B cell (primary cell): ENCODE results near the gene SUPT5H. TPM values are rescaled to one million over a fixed set of nuclear protein-coding genes. Genes with fewer than 3 reads are reported as not detected.
"Not testable (repeated sequence)": the region's sequence is repeated elsewhere in the genome, so short reads cannot be mapped to it uniquely, and the experiment has no call there.

ENCODE experiments used
- ATAC-seq: fragments of 200-7000 bp; cut with Tn5 transposase; one replicate; pipeline ENCODE4 v1.10.0; 2021; ENCODE audit warnings: low read depth, mild to moderate bottlenecking, moderate number of reproducible peaks, moderate library complexity
- CTCF ChIA-PET: fragments of 350-600 bp; sonication (Branson Sonifier 250); formaldehyde crosslinking; loops from one replicate; lab custom pipeline; 2021; ENCODE audit warnings: antibody characterized with exemption, inconsistent platforms; lab: Charles Lee
- POLR2A ChIA-PET: fragments of 350-600 bp; sonication (Branson Sonifier 250); formaldehyde crosslinking; loops from one replicate; lab custom pipeline; 2021; ENCODE audit warnings: antibody characterized with exemption; lab: Charles Lee
- DNase-seq: peaks from one replicate; pipeline ENCODE4 v3.0.0; 2013
- H2AFZ ChIP-seq: 2 replicates; pipeline ENCODE4 v1.6.1; 2012; ENCODE audit warnings: mild to moderate bottlenecking, low read depth, low read length; ENCODE audit not compliant: insufficient read depth, poor library complexity, severe bottlenecking
- H3K27ac ChIP-seq, 2 donors: 1 replicate in 1 of 2; 2 replicates in 1 of 2; pipeline ENCODE4 v1.5.1; 2012 to 2013; ENCODE audit warnings: low read length in 2 of 2, mild to moderate bottlenecking in 2 of 2, moderate library complexity in 1 of 2
- H3K27me3 ChIP-seq, 4 experiments: fragments of 200-600 bp in 1 of 4; sonication (generic) in 1 of 4; replicated peaks in 1 of 4; 1 replicate in 2 of 4; 2 replicates in 2 of 4; pipeline versions ENCODE4 v1.6.1 to v1.7.0; 2013 to 2016; ENCODE audit warnings: low read length in 3 of 4, mild to moderate bottlenecking in 2 of 4, mixed read lengths in 1 of 4, moderate library complexity in 1 of 4; ENCODE audit not compliant: insufficient read depth in 4 of 4, control insufficient read depth in 3 of 4; ENCODE audit errors: control extremely low read depth in 1 of 4
- H3K36me3 ChIP-seq, 2 experiments: replicated peaks in 1 of 2; 1 replicate in 1 of 2; 2 replicates in 1 of 2; pipeline versions ENCODE4 v1.6.1 to v1.7.1; 2013; ENCODE audit warnings: low read length in 1 of 2; ENCODE audit not compliant: insufficient read depth in 2 of 2, control insufficient read depth in 1 of 2; ENCODE audit errors: control extremely low read depth in 1 of 2, extremely low read depth in 1 of 2
- H3K4me1 ChIP-seq, 2 donors: fragments of 200-600 bp in 1 of 2; sonication (generic) in 1 of 2; 1 replicate in 1 of 2; 2 replicates in 1 of 2; pipeline versions ENCODE4 v1.5.1 to v1.6.1; 2013 to 2017; ENCODE audit warnings: low read length in 2 of 2; ENCODE audit not compliant: control insufficient read depth in 2 of 2, insufficient read depth in 2 of 2
- H3K4me2 ChIP-seq: replicated peaks from 2 replicates; pipeline ENCODE3; 2012; ENCODE audit warnings: mild to moderate bottlenecking, low read depth, low read length; ENCODE audit not compliant: poor library complexity, severe bottlenecking
- H3K4me3 ChIP-seq, 5 experiments: fragments of 200-600 bp in 1 of 5; sonication (generic) in 1 of 5; 1 replicate in 3 of 5; 2 replicates in 2 of 5; pipeline versions ENCODE4 v1.5.1 to v1.7.0; 2011 to 2016; ENCODE audit warnings: low read length in 4 of 5, mild to moderate bottlenecking in 4 of 5, low read depth in 2 of 5, control low read depth in 1 of 5, moderate library complexity in 1 of 5; ENCODE audit not compliant: insufficient read depth in 1 of 5; ENCODE audit errors: control extremely low read depth in 1 of 5, extremely low read depth in 1 of 5
- H3K79me2 ChIP-seq: fragments of 200-600 bp; sonication (generic); one replicate; pipeline ENCODE4 v1.6.0; 2016; ENCODE audit warnings: low read length; ENCODE audit not compliant: control insufficient read depth, insufficient read depth
- H3K9ac ChIP-seq: fragments of 200-600 bp; sonication (generic); 2 replicates; pipeline ENCODE4 v1.6.1; 2017; ENCODE audit warnings: mild to moderate bottlenecking, low read length, moderate library complexity
- H3K9me3 ChIP-seq, 3 donors: one replicate each; pipeline versions ENCODE4 v1.6.1 to v1.7.1; 2013; ENCODE audit warnings: low read length in 2 of 3; ENCODE audit not compliant: control insufficient read depth in 2 of 3, insufficient read depth in 1 of 3; ENCODE audit errors: control extremely low read depth in 1 of 3
- H4K20me1 ChIP-seq: 2 replicates; pipeline ENCODE4 v1.6.0; 2012; ENCODE audit warnings: mild to moderate bottlenecking, low read length; ENCODE audit not compliant: insufficient read depth, control insufficient read depth, poor library complexity, severe bottlenecking
- H3K27ac Mint-ChIP-seq: one replicate; pipeline ENCODE4 v1.8.0; 2021; ENCODE audit warnings: mixed read lengths
- H3K27me3 Mint-ChIP-seq: one replicate; pipeline ENCODE4 v1.8.0; 2021; ENCODE audit warnings: mixed read lengths
- H3K4me1 Mint-ChIP-seq: one replicate; pipeline ENCODE4 v1.8.0; 2021; ENCODE audit warnings: mixed read lengths
- H3K4me3 Mint-ChIP-seq: one replicate; pipeline ENCODE4 v1.8.0; 2021; ENCODE audit warnings: mixed read lengths
- H3K9me3 Mint-ChIP-seq: one replicate; pipeline ENCODE4 v1.8.0; 2022; ENCODE audit warnings: mixed read lengths; ENCODE audit not compliant: insufficient read depth
- EZH2 ChIP-seq: IDR thresholded peaks from 2 replicates; pipeline ENCODE4 v1.6.1; 2012; ENCODE audit warnings: borderline replicate concordance, low read depth, mild to moderate bottlenecking, moderate library complexity, low read length; ENCODE audit not compliant: insufficient read depth, poor library complexity, severe bottlenecking
- WGBS: methylation state at CpG from one replicate; pipeline ENCODE4 v1.1.5; 2013; ENCODE audit warnings: missing lambda C conversion rate; ENCODE audit not compliant: insufficient coverage; 5-methylcytosine and 5-hydroxymethylcytosine counted together
- intact Hi-C: fragments of 100-400 bp; cut with micrococcal nuclease; formaldehyde crosslinking; loops from one replicate; pipeline ENCODE4 v1.10.0; 2022
- polyA plus RNA-seq: library from polyadenylated mRNA; depleted of rRNA; stranded (reverse); fragments of >200 nt; gene quantifications from 2 replicates; pipeline ENCODE4 v1.2.3, GENCODE V29; 2012
- total RNA-seq, 2 donors: library from RNA; stranded (reverse); fragments of 120-200 nt in 1 of 2; gene quantifications; 1 replicate in 1 of 2; 2 replicates in 1 of 2; pipeline versions ENCODE4 v1.2.3 to v1.2.4, GENCODE V29; 2013 to 2022
- TF ChIP-seq, protein P1 (sequence below): fragments of 200-600 bp; IDR thresholded peaks from one replicate; pipeline ENCODE4 v1.8.0; 2022; ENCODE audit warnings: antibody characterized with exemption, mild to moderate bottlenecking

SUPT5H gene
- total and polyA plus RNA-seq, 2 donors (not counting 1 experiment from before 2014, with no cell fraction given) = 119 to 203 TPM

DNA sequence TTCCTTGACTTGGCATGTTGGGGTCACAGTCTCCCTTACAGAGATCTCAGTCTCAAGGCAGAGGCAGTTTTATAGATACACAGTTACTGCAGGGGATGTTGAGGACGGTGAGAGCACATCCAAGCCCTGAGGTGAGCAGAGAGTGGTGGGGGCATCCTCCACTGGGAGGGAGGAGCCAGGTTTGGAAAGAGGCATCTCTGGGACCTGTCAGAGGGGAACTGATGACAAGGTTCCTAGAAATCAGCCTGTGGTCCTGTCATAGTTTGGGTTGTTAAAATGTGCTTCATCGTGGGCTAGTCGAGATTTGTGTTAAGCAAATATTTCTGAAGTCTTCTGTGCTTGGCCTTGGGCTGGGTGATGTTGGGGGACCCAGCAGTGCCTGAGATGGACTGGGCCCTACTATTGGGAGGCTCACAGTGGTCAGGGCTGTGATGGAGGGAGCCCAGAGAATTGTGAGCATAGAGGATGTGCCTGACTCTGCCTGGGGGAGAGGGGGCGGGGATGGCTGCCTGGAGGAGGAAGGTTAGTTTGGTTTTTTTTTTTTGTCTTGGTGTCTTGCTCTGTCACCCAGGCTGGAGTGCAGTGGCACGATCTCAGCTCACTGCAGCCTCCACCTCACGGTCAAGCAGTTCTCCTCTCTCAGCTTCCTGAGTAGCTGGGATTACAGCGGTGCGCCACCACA lies 3.9 kb downstream of the SUPT5H start:
- H3K27ac Mint-ChIP-seq = peak overlapping the region; percentile 91
- H3K9me3 Mint-ChIP-seq = no peaks in the 10 kb centered on the region
- 66% methylated on average over 6 of the region's 8 CpGs for WGBS
- H3K79me2 ChIP-seq = peaks cover 94% of the 10 kb centered on the region
- no peak overlapping the region for H3K9ac ChIP-seq
- H3K27me3 Mint-ChIP-seq = no peaks in the 10 kb centered on the region
- H3K36me3 ChIP-seq = peaks cover 0 to 31% of the 10 kb centered on the region in 2 experiments
- peaks cover 42 to 53% of the 10 kb centered on the region in 2 donors for H3K4me1 ChIP-seq
- H4K20me1 ChIP-seq = peaks cover 74% of the 10 kb centered on the region
- DNase-seq (no peak), ATAC-seq (no peak)
- ChIA-PET CTCF (interaction anchor here (1.5 kb wide), 1 partner anchor 25 kb away, joined by 5 read pairs; no protein-coding TSS in a partner anchor), POLR2A (no interaction called here)
- H3K4me3 Mint-ChIP-seq = peak overlapping the region; percentile 71
- H3K27ac ChIP-seq = peak overlapping the region in 1 of 2 donors; percentile 58
- TF ChIP-seq, protein P1, sequence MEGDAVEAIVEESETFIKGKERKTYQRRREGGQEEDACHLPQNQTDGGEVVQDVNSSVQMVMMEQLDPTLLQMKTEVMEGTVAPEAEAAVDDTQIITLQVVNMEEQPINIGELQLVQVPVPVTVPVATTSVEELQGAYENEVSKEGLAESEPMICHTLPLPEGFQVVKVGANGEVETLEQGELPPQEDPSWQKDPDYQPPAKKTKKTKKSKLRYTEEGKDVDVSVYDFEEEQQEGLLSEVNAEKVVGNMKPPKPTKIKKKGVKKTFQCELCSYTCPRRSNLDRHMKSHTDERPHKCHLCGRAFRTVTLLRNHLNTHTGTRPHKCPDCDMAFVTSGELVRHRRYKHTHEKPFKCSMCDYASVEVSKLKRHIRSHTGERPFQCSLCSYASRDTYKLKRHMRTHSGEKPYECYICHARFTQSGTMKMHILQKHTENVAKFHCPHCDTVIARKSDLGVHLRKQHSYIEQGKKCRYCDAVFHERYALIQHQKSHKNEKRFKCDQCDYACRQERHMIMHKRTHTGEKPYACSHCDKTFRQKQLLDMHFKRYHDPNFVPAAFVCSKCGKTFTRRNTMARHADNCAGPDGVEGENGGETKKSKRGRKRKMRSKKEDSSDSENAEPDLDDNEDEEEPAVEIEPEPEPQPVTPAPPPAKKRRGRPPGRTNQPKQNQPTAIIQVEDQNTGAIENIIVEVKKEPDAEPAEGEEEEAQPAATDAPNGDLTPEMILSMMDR = no peak
- TF ChIP-seq EZH2 = no peak
- intact Hi-C loops = loop anchor here (10.0 kb wide), 1 partner anchor 386 kb away; the partner anchor contains the start of gene DYRK1B
- H3K4me3 ChIP-seq = no peak overlapping the region
- no peaks in the 10 kb centered on the region for H3K27me3 ChIP-seq
- H3K4me1 Mint-ChIP-seq = peaks cover 73% of the 10 kb centered on the region
- H3K4me2 ChIP-seq = peak overlapping the region; percentile 43
- H3K9me3 ChIP-seq = no peaks in the 10 kb centered on the region
- H2AFZ ChIP-seq = no peak overlapping the region

DNA sequence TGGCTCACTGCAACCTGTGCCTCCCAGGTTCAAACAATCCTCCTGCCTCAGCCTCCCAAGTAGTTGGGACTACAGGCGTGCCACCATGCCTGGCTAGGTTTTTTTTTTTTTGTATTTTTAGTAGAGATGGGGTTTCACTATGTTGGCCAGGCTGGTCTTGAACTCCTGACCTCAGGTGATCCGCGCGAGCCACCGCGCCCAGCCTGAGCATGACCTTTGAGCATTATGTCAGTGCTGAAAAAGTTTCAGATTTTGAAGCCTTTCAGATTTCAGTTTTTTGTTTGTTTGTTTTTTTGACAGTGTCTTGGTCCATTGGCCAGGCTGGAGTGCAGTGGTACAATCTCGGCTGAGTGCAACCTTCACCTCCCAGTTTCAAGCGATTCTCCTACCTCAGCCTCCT lies 5.9 kb downstream of the SUPT5H start:
- H3K4me2 ChIP-seq, POLR2A ChIA-PET, CTCF ChIA-PET, H3K9me3 Mint-ChIP-seq, H3K27me3 Mint-ChIP-seq, H3K9me3 ChIP-seq, H3K4me3 ChIP-seq, H3K27ac ChIP-seq, H3K4me3 Mint-ChIP-seq, intact Hi-C loops, H3K27me3 ChIP-seq, ATAC-seq, H2AFZ ChIP-seq, H3K27ac Mint-ChIP-seq, DNase-seq, H3K9ac ChIP-seq: not testable (repeated sequence)
- 96% methylated on average over 7 of the region's 8 CpGs for whole genome bisulfite sequencing
- Histone ChIP-seq H3K36me3 (peaks cover 0 to 39% of the 10 kb centered on the region in 2 experiments), H4K20me1 (peaks cover 86% of the 10 kb centered on the region), H3K79me2 (peaks cover 95% of the 10 kb centered on the region), H3K4me1 (peaks cover 35 to 43% of the 10 kb centered on the region in 2 donors)
- H3K4me1 Mint-ChIP-seq = peaks cover 62% of the 10 kb centered on the region
